ENCODE measurements around the gene RBM5. TPM values are rescaled to one million over a fixed set of nuclear protein-coding genes. Genes with fewer than 3 reads are reported as not detected.

The RBM5 gene
- polyA plus RNA-seq, 3 donors = 9.7 to 332 (median 18.5) TPM

- no peaks in the 10 kb centered on the region for H3K79me2 ChIP-seq (ENCODE audit: insufficient read depth, low read length)
- H3K27me3 Mint-ChIP-seq (ENCODE audit: low read depth in 3 of 3) = peaks cover 6 to 13% (median 9%) of the 10 kb centered on the region in 3 donors
- no peak overlapping the region for H3K27ac ChIP-seq (ENCODE audit: low read depth in 1 of 2, low read length in 2 of 2)
- H3K4me1 ChIP-seq (ENCODE audit: control insufficient read depth in 1 of 2, insufficient read depth in 2 of 2, low read length in 2 of 2) = peaks cover 5 to 10% of the 10 kb centered on the region in 2 donors
- no peaks in the 10 kb centered on the region for H3K36me3 ChIP-seq (replicated peaks in 1 of 2; ENCODE audit: control insufficient read depth in 1 of 2, insufficient read depth in 2 of 2, low read length in 2 of 2)
- no peak for DNase-seq
- H3K9ac ChIP-seq (ENCODE audit: insufficient read depth, low read length, poor library complexity, severe bottlenecking) = no peak overlapping the region
- no peaks in the 10 kb centered on the region for H3K36me3 Mint-ChIP-seq
- peaks cover 8% of the 10 kb centered on the region for H3K4me1 Mint-ChIP-seq
- no peak overlapping the region for H3K4me3 ChIP-seq (replicated peaks in 1 of 3; ENCODE audit: low read depth in 2 of 3, low read length in 3 of 3)
- H3K4me3 Mint-ChIP-seq = no peak overlapping the region
- H3K9me3 ChIP-seq (replicated peaks in 1 of 2; ENCODE audit: control insufficient read depth in 1 of 2, insufficient read depth in 1 of 2, low read length in 2 of 2) = no peaks in the 10 kb centered on the region
- no peak overlapping the region for H2AFZ ChIP-seq (ENCODE audit: insufficient read depth, low read depth, low read length, poor library complexity, severe bottlenecking)
- no peak for TF ChIP-seq CTCF (IDR thresholded peaks at IDR 0.05)
- no peak overlapping the region for H3K4me2 ChIP-seq (replicated peaks; ENCODE audit: extremely low read depth, low read length, poor library complexity, severe bottlenecking)
- no peak overlapping the region for H3K27ac Mint-ChIP-seq
- intact Hi-C loops (cut with micrococcal nuclease) = loop anchor here in 1 of 2 donors (5.0 kb wide), 1 partner anchor 35 kb away; no protein-coding TSS in a partner anchor
- no peaks in the 10 kb centered on the region for H4K20me1 ChIP-seq (ENCODE audit: insufficient read depth, low read length)
- WGBS (ENCODE audit: insufficient coverage) = 97% methylated on average over 6 of the region's 7 CpGs
- peaks cover 0 to 3% (median 0%) of the 10 kb centered on the region in 7 donors for H3K9me3 Mint-ChIP-seq
- H3K27me3 ChIP-seq (ENCODE audit: control insufficient read depth in 2 of 2, insufficient read depth in 2 of 2, low read length in 2 of 2) = no peaks in the 10 kb centered on the region
Measured at GRCh38 chr3:50147016-50147415, 58.3 kb downstream of the RBM5 start.

- H3K36me3 Mint-ChIP-seq = no peaks in the 10 kb centered on the region
- no peak overlapping the region for H3K4me2 ChIP-seq (replicated peaks; ENCODE audit: extremely low read depth, low read length, poor library complexity, severe bottlenecking)
Measured at GRCh38 chr3:50147447-50147846, 58.7 kb downstream of the RBM5 start.

More at GRCh38 chr3:50147447-50147846, 58.7 kb downstream of the RBM5 start:
- 92% methylated on average over 2 of the region's 2 CpGs for WGBS (ENCODE audit: insufficient coverage)
- H3K36me3 ChIP-seq (replicated peaks in 1 of 2; ENCODE audit: control insufficient read depth in 1 of 2, insufficient read depth in 2 of 2, low read length in 2 of 2) = no peaks in the 10 kb centered on the region
- Mint-ChIP-seq H3K9me3 (peaks cover 0 to 3% (median 0%) of the 10 kb centered on the region in 7 donors), H3K27me3 (ENCODE audit: low read depth in 3 of 3) (peaks cover 7 to 15% (median 9%) of the 10 kb centered on the region in 3 donors), H3K4me1 (peaks cover 8% of the 10 kb centered on the region), H3K27ac (no peak overlapping the region), H3K4me3 (no peak overlapping the region)
- intact Hi-C loops (cut with micrococcal nuclease) = loop anchor here in 1 of 2 donors (5.0 kb wide), 1 partner anchor 35 kb away; no protein-coding TSS in a partner anchor
- H2AFZ ChIP-seq (ENCODE audit: insufficient read depth, low read depth, low read length, poor library complexity, severe bottlenecking) = no peak overlapping the region
- H3K79me2 ChIP-seq (ENCODE audit: insufficient read depth, low read length) = no peaks in the 10 kb centered on the region
- H3K27ac ChIP-seq (ENCODE audit: low read depth in 1 of 2, low read length in 2 of 2) = no peak overlapping the region
- H3K9me3 ChIP-seq (replicated peaks in 1 of 2; ENCODE audit: control insufficient read depth in 1 of 2, insufficient read depth in 1 of 2, low read length in 2 of 2) = no peaks in the 10 kb centered on the region
- no peak for TF ChIP-seq CTCF (IDR thresholded peaks at IDR 0.05)
- peaks cover 5 to 10% of the 10 kb centered on the region in 2 donors for H3K4me1 ChIP-seq (ENCODE audit: control insufficient read depth in 1 of 2, insufficient read depth in 2 of 2, low read length in 2 of 2)
- H4K20me1 ChIP-seq (ENCODE audit: insufficient read depth, low read length) = no peaks in the 10 kb centered on the region
- no peak overlapping the region for H3K4me3 ChIP-seq (replicated peaks in 1 of 3; ENCODE audit: low read depth in 2 of 3, low read length in 3 of 3)
- DNase-seq = no peak
- H3K9ac ChIP-seq (ENCODE audit: insufficient read depth, low read length, poor library complexity, severe bottlenecking) = no peak overlapping the region
- H3K27me3 ChIP-seq (ENCODE audit: control insufficient read depth in 2 of 2, insufficient read depth in 2 of 2, low read length in 2 of 2) = no peaks in the 10 kb centered on the region
